GM12801 (cell line): Measurements from ENCODE around the gene ATG14.

Experiments
- TF ChIP-seq, protein P1 (sequence below): IDR thresholded peaks from one replicate; pipeline ENCODE4 v1.5.1; 2011; ENCODE audit warnings: control low read depth; ENCODE audit not compliant: insufficient read length; ENCODE audit errors: extremely low read depth

Gene ATG14

DNA sequence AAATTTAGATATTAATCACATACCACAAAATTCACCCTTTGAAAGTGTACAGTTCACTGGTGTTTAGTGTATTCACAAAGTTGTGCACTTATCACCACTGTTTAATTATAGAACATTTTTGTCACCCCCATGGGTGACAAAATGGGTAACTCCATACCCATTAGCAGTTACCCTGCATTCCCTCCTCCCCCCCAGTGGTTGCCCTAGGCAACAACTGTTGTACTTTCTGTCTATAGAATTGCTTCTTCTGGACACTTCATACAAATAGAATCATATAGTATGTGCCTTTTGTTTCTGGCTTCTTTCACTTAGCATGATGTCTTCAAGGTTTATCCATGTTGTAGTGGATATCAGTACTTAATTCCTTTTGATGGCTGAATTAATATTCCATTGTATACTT lies 87.7 kb downstream of the ATG14 start:
- TF ChIP-seq, protein P1, sequence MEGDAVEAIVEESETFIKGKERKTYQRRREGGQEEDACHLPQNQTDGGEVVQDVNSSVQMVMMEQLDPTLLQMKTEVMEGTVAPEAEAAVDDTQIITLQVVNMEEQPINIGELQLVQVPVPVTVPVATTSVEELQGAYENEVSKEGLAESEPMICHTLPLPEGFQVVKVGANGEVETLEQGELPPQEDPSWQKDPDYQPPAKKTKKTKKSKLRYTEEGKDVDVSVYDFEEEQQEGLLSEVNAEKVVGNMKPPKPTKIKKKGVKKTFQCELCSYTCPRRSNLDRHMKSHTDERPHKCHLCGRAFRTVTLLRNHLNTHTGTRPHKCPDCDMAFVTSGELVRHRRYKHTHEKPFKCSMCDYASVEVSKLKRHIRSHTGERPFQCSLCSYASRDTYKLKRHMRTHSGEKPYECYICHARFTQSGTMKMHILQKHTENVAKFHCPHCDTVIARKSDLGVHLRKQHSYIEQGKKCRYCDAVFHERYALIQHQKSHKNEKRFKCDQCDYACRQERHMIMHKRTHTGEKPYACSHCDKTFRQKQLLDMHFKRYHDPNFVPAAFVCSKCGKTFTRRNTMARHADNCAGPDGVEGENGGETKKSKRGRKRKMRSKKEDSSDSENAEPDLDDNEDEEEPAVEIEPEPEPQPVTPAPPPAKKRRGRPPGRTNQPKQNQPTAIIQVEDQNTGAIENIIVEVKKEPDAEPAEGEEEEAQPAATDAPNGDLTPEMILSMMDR: no peak

DNA sequence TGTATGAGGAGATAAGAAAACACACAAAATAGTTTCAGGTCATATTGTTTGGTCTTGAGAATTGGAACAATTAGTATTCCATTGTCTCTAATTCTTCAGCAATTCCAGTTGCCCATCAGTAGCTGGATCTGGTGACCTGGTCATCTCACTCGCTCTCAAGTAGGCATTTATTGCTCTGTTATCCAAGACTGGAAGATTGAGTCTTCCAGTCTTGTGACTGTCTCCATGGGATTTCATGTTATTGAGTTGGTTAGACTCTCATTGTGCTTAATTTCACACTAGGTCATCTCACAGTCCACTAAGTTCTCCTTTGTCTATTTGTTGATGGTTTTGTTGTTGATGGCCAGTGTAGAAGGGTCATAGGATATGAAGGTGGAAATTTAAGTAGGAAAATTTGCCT lies 92.9 kb downstream of the ATG14 start:
- TF ChIP-seq, protein P1: no peak

DNA sequence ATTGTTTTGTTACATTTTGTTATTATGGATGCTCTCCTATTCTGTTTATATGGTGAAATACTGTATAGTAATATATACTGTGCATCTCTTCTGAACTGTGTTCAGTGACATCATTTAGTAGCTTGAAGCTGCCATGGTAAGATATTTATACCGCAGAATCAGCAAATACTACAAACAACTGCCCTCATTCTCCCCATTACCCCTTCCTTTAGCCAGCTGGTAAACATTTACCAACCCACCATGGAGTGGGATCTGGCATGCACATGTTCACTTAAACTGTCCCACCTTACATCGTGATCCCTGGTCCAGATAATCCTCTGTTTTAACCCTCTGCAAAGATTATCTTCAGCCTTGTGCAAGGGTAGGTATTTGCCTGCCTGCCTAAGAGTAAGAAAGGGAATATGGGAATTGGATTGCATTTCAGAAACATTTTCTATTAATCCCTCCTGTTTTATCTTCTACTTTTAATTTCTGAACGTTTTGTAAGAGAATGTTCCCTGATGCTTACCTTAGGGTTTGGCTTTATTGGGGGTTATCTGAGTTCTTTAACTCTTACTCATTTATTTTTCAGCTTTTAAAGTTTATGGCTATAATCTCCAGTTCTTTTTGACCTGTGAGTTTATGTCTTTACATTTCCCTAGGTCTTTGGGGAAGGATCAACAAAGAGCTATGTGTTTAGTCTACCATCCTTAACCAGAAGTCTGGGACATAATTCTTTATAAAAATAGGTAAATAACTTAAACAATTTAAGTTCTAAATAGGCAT lies 93.9 kb downstream of the ATG14 start:
- TF ChIP-seq, protein P1: no peak

DNA sequence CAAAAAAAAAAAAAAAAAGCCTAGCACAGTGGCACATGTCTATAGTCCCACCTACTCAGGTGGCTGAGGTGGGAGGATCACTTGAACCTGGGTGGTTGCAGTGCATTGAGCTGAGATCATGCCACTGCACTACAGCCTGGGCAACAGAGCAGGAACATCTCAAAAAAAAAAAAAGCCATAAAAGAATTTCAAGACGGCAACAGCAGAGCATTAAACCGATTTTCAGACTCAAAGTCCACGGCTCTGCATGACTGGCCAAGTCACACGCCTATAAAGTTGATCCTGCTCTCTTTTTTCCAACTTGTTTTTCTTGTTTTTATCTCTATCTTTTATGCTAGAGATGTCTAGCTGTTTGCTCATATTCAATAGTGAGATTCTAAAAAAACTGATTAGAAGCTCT lies 95.1 kb downstream of the ATG14 start:
- TF ChIP-seq, protein P1: no peak
